Loucy (cell line): ENCODE results near the gene LRRC45.

Experiments
- CTCF ChIP-seq: fragments of 200-600 bp; sonication (generic); conservative IDR thresholded peaks from 2 replicates; pipeline ENCODE4 v1.5.1; 2014; ENCODE audit warnings: mild to moderate bottlenecking, antibody characterized with exemption, low read length
- EZH2phosphoT487 ChIP-seq: fragments of 200-600 bp; IDR thresholded peaks from 2 replicates; pipeline ENCODE4 v1.6.1; 2018; ENCODE audit warnings: antibody characterized with exemption, mild to moderate bottlenecking, moderate library complexity, borderline replicate concordance

DNA sequence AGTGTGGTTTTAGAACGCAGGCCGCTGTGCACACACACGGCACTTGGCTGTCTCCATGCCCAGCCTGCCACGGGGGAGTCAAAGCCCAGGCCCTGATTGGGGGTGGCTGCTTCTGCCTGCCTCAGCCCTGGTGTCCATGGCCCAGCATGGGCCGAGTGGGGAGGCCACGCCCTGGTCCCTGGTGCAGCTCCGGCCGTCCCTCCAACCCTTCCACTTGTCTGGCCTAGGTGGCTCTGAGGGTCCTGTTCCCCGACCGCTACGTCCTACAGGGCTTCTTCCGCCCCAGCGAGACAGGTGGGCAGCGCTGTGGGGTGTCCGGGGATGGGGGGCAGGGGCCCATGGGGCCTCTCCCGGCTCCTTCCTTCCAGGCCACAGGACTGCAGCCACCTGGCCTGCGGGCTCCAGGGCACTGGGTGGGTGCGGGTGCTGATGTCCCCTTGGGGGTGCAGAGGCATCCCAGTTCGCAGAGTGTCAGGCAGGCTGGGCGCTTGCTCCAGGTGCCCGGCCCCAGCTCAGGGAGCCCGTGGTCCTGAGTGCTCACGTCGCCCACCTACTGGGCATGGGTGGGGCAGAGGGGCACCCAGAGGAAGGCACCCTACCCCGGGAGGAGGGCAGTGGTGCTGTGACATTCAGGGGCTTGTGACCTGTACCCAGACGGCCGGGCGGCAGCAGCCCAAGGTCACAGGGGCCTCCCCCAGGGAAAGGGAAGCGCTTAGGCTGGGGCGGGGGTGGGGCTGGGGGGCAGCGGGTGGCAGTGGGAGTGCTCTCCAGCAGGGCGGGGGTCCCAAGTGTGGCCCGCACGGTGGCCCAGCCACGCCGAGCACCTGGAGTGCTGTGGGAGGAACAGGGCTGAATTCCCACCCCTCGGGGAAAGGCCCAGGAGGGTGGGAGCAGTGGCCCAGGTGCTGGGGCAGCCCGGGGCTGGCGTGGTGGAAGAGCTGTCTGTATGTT lies 12.3 kb upstream of the LRRC45 start:
- TF ChIP-seq CTCF (no peak), EZH2phosphoT487 (no peak)
